Stimulated activated naive CD8-positive, alpha-beta T cell treated with anti-CD3 and anti-CD28 coated beads, Interleukin-15, Interleukin-2, amounts not matched to agents 100 ng/mL and 50 ng/mL, for 24 hours (primary cell): ENCODE measurements around the gene SERPINI1.
A peak's percentile ranks its signal among the peaks of the same experiment; 100 is the strongest.

Source experiments
- H3K27ac Mint-ChIP-seq: one replicate; pipeline ENCODE4 v1.8.0; 2021; ENCODE audit warnings: mild to moderate bottlenecking, mixed read lengths
- H3K27me3 Mint-ChIP-seq: one replicate; pipeline ENCODE4 v1.8.0; 2021; ENCODE audit warnings: mixed read lengths
- H3K36me3 Mint-ChIP-seq: one replicate; pipeline ENCODE4 v1.8.0; 2021; ENCODE audit warnings: low read depth, mixed read lengths
- H3K4me1 Mint-ChIP-seq: one replicate; pipeline ENCODE4 v1.8.0; 2021; ENCODE audit warnings: low read depth, mixed read lengths
- H3K4me3 Mint-ChIP-seq: one replicate; pipeline ENCODE4 v1.8.0; 2021; ENCODE audit warnings: mild to moderate bottlenecking, mixed read lengths
- H3K9me3 Mint-ChIP-seq: one replicate; pipeline ENCODE4 v1.8.0; 2021; ENCODE audit warnings: mixed read lengths

The SERPINI1 gene

GRCh38 chr3:167749209-167749608, 13.7 kb downstream of the SERPINI1 start:
- no peaks in the 10 kb centered on the region for H3K36me3 Mint-ChIP-seq
- no peak overlapping the region for H3K4me3 Mint-ChIP-seq
- H3K27me3 Mint-ChIP-seq: no peaks in the 10 kb centered on the region
- H3K27ac Mint-ChIP-seq: no peak overlapping the region
- H3K4me1 Mint-ChIP-seq: peaks cover 27% of the 10 kb centered on the region
- no peaks in the 10 kb centered on the region for H3K9me3 Mint-ChIP-seq

- H3K36me3 Mint-ChIP-seq: no peaks in the 10 kb centered on the region
These were observed 14.2 kb downstream of the SERPINI1 start for GRCh38 chr3:167749728-167750127.

GRCh38 chr3:167750272-167750971, 14.9 kb downstream of the SERPINI1 start:
- peaks cover 30% of the 10 kb centered on the region for H3K4me1 Mint-ChIP-seq
- no peaks in the 10 kb centered on the region for H3K9me3 Mint-ChIP-seq
- H3K27ac Mint-ChIP-seq: peak overlapping the region; percentile 68
- no peaks in the 10 kb centered on the region for H3K27me3 Mint-ChIP-seq
- H3K4me3 Mint-ChIP-seq: peak overlapping the region; percentile 36
- no peaks in the 10 kb centered on the region for H3K36me3 Mint-ChIP-seq

More at GRCh38 chr3:167749728-167750127, 14.2 kb downstream of the SERPINI1 start:
- no peaks in the 10 kb centered on the region for H3K27me3 Mint-ChIP-seq
- H3K9me3 Mint-ChIP-seq: no peaks in the 10 kb centered on the region
- peaks cover 28% of the 10 kb centered on the region for H3K4me1 Mint-ChIP-seq
- H3K27ac Mint-ChIP-seq: peak overlapping the region; percentile 17
- H3K4me3 Mint-ChIP-seq: no peak overlapping the region

GRCh38 chr3:167754049-167754448, 18.5 kb downstream of the SERPINI1 start:
- Mint-ChIP-seq H3K27ac (no peak overlapping the region), H3K36me3 (no peaks in the 10 kb centered on the region), H3K27me3 (no peaks in the 10 kb centered on the region), H3K9me3 (no peaks in the 10 kb centered on the region), H3K4me3 (no peak overlapping the region), H3K4me1 (peaks cover 26% of the 10 kb centered on the region)

- Mint-ChIP-seq H3K4me3 (no peak overlapping the region), H3K27ac (no peak overlapping the region)
These were observed 25.8 kb downstream of the SERPINI1 start for GRCh38 chr3:167761302-167761701.

GRCh38 chr3:167762296-167762695, 26.8 kb downstream of the SERPINI1 start:
- H3K4me1 Mint-ChIP-seq: peaks cover 5% of the 10 kb centered on the region
- H3K27me3 Mint-ChIP-seq: no peaks in the 10 kb centered on the region
- peaks cover 5% of the 10 kb centered on the region for H3K9me3 Mint-ChIP-seq
- no peak overlapping the region for H3K27ac Mint-ChIP-seq
- peaks cover 6% of the 10 kb centered on the region for H3K36me3 Mint-ChIP-seq
- no peak overlapping the region for H3K4me3 Mint-ChIP-seq

More at GRCh38 chr3:167761302-167761701, 25.8 kb downstream of the SERPINI1 start:
- no peaks in the 10 kb centered on the region for H3K27me3 Mint-ChIP-seq
- H3K36me3 Mint-ChIP-seq: peaks cover 6% of the 10 kb centered on the region
- H3K4me1 Mint-ChIP-seq: peaks cover 5% of the 10 kb centered on the region
- H3K9me3 Mint-ChIP-seq: peaks cover 2% of the 10 kb centered on the region

- Mint-ChIP-seq H3K27me3 (no peaks in the 10 kb centered on the region), H3K4me3 (no peak overlapping the region), H3K27ac (no peak overlapping the region), H3K4me1 (peaks cover 10% of the 10 kb centered on the region), H3K9me3 (peaks cover 8% of the 10 kb centered on the region), H3K36me3 (no peaks in the 10 kb centered on the region)
These were observed 37.5 kb downstream of the SERPINI1 start for GRCh38 chr3:167772992-167773391.

- no peaks in the 10 kb centered on the region for H3K27me3 Mint-ChIP-seq
- peaks cover 10% of the 10 kb centered on the region for H3K4me1 Mint-ChIP-seq
- no peak overlapping the region for H3K27ac Mint-ChIP-seq
- no peaks in the 10 kb centered on the region for H3K36me3 Mint-ChIP-seq
- no peak overlapping the region for H3K4me3 Mint-ChIP-seq
- H3K9me3 Mint-ChIP-seq: peaks cover 13% of the 10 kb centered on the region
These were observed 38.1 kb downstream of the SERPINI1 start for GRCh38 chr3:167773584-167773983.

GRCh38 chr3:167776066-167776685, 40.7 kb downstream of the SERPINI1 start:
- Mint-ChIP-seq H3K9me3 (peaks cover 13% of the 10 kb centered on the region), H3K27me3 (no peaks in the 10 kb centered on the region), H3K36me3 (no peaks in the 10 kb centered on the region), H3K4me1 (peaks cover 10% of the 10 kb centered on the region), H3K27ac (no peak overlapping the region), H3K4me3 (no peak overlapping the region)

- Mint-ChIP-seq H3K27ac (no peak overlapping the region), H3K4me1 (peaks cover 10% of the 10 kb centered on the region), H3K36me3 (no peaks in the 10 kb centered on the region), H3K9me3 (peaks cover 13% of the 10 kb centered on the region), H3K4me3 (no peak overlapping the region), H3K27me3 (no peaks in the 10 kb centered on the region)
These were observed 41.8 kb downstream of the SERPINI1 start for GRCh38 chr3:167777356-167777755.

GRCh38 chr3:167780214-167780883, 44.8 kb downstream of the SERPINI1 start:
- Mint-ChIP-seq H3K36me3 (no peaks in the 10 kb centered on the region), H3K4me1 (no peaks in the 10 kb centered on the region), H3K4me3 (no peak overlapping the region), H3K27me3 (no peaks in the 10 kb centered on the region), H3K27ac (no peak overlapping the region), H3K9me3 (peaks cover 13% of the 10 kb centered on the region)

- no peaks in the 10 kb centered on the region for H3K9me3 Mint-ChIP-seq
- no peaks in the 10 kb centered on the region for H3K27me3 Mint-ChIP-seq
- no peak overlapping the region for H3K27ac Mint-ChIP-seq
- no peaks in the 10 kb centered on the region for H3K36me3 Mint-ChIP-seq
- H3K4me1 Mint-ChIP-seq: no peaks in the 10 kb centered on the region
- no peak overlapping the region for H3K4me3 Mint-ChIP-seq
These were observed 48.3 kb downstream of the SERPINI1 start for GRCh38 chr3:167783781-167784180.

- no peak overlapping the region for H3K4me3 Mint-ChIP-seq
- no peaks in the 10 kb centered on the region for H3K27me3 Mint-ChIP-seq
- H3K4me1 Mint-ChIP-seq: no peaks in the 10 kb centered on the region
- no peaks in the 10 kb centered on the region for H3K9me3 Mint-ChIP-seq
- no peaks in the 10 kb centered on the region for H3K36me3 Mint-ChIP-seq
- no peak overlapping the region for H3K27ac Mint-ChIP-seq
These were observed 50.3 kb downstream of the SERPINI1 start for GRCh38 chr3:167785790-167786189.

- H3K27ac Mint-ChIP-seq: no peak overlapping the region
- no peaks in the 10 kb centered on the region for H3K27me3 Mint-ChIP-seq
- no peaks in the 10 kb centered on the region for H3K36me3 Mint-ChIP-seq
- no peaks in the 10 kb centered on the region for H3K9me3 Mint-ChIP-seq
- H3K4me1 Mint-ChIP-seq: no peaks in the 10 kb centered on the region
- no peak overlapping the region for H3K4me3 Mint-ChIP-seq
These were observed 51.9 kb downstream of the SERPINI1 start for GRCh38 chr3:167787440-167787839.

- peaks cover 4% of the 10 kb centered on the region for H3K4me1 Mint-ChIP-seq
- no peak overlapping the region for H3K27ac Mint-ChIP-seq
- peaks cover 4% of the 10 kb centered on the region for H3K36me3 Mint-ChIP-seq
- H3K4me3 Mint-ChIP-seq: no peak overlapping the region
- H3K27me3 Mint-ChIP-seq: no peaks in the 10 kb centered on the region
- H3K9me3 Mint-ChIP-seq: no peaks in the 10 kb centered on the region
These were observed 62.9 kb downstream of the SERPINI1 start for GRCh38 chr3:167798443-167798842.
